Suprapubic skin (tissue), 4 donors: ENCODE measurements around the gene KRT6A.

ENCODE experiments used
- CTCF ChIP-seq, 2 donors: fragments of 200-600 bp in 1 of 2; fragments of 450-650 bp in 1 of 2; sonication (generic) in 1 of 2; IDR thresholded peaks; one replicate each; pipeline ENCODE4 v1.5.1; 2016 to 2019; ENCODE audit warnings: antibody characterized with exemption in 2 of 2, mild to moderate bottlenecking in 1 of 2, moderate library complexity in 1 of 2
- EP300 ChIP-seq: sonication (generic); formaldehyde crosslinking; IDR thresholded peaks from one replicate; pipeline ENCODE4 v1.6.1; 2017; ENCODE audit warnings: antibody characterized with exemption
- POLR2A ChIP-seq, 2 donors: fragments of 450-650 bp; IDR thresholded peaks; one replicate each; pipeline ENCODE4 v1.6.1; 2017; ENCODE audit warnings: antibody characterized with exemption in 2 of 2, mild to moderate bottlenecking in 2 of 2, moderate library complexity in 2 of 2
- POLR2AphosphoS5 ChIP-seq, 3 donors: sonication (generic); formaldehyde crosslinking; IDR thresholded peaks; one replicate each; pipeline ENCODE4 v1.6.1; 2017; ENCODE audit warnings: antibody characterized with exemption in 3 of 3

DNA sequence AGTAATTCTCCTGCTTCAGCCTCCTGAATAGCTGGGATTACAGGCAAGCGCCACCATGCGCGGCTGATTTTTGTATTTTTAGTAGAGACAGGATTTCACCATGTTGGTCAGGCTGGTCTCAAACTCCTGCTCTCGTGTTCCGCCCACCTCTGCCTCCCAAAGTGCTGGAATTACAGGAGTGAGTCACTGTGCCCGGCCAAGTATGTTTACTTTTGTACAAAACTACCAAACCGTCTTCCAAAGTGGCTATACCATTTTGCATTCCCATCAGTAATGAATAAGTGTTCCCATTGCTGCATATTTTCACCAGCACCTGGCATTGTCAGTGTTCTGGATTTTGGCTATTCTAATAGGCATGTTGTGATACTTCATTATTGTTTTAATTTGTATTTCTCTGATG lies 8.4 kb upstream of the KRT6A start:
- no peak for TF ChIP-seq CTCF (IDR thresholded peaks at IDR 0.05)
- TF ChIP-seq POLR2AphosphoS5 (IDR thresholded peaks at IDR 0.05) = no peak
- no peak for TF ChIP-seq EP300
- no peak for TF ChIP-seq POLR2A (IDR thresholded peaks at IDR 0.05)
